Activated CD4-positive, alpha-beta T cell treated with anti-CD3 and anti-CD28 coated beads for 1 hour (primary cell): ENCODE data around the gene RAB29.

ENCODE experiments used
- DNase-seq: peaks from one replicate; pipeline ENCODE4 v3.0.0-alpha.2; 2020

Gene RAB29

DNA sequence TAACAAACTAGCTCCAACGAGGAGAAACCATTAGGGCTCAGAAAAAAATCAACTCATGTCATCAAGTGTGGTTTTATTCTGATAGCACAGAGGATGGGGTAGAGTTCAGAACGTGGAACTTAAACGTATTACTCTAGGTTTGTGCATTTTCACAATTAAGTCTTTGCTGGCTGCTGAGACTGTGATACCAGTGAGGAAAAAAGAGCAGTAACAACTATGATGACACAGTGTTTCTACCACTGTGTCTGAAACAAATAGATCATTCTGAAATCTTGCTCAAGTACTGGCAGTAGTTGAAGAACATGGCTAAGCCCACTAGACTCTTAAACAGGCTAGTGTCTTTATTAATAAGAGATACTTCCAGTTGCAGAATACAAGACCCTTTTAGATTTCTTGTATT lies 56.3 kb downstream of the RAB29 start:
- no peak for DNase-seq
